Measurements from ENCODE around the gene LMCD1. TPM values are rescaled to one million over a fixed set of nuclear protein-coding genes. Genes with fewer than 3 reads are reported as not detected.

LMCD1 gene
- total RNA-seq (2012; rRNA removed), result 33.6 and 50.0 TPM in 2 replicates
- polyA plus RNA-seq (2012; rRNA removed), result 43.1 and 53.8 TPM in 2 replicates
- 47.4 and 70.5 TPM in 2 replicates for polyA plus RNA-seq (2012; cell fraction: cytosol; rRNA removed)
- 28.7 and 43.9 TPM in 2 replicates for polyA plus RNA-seq (2012; cell fraction: nucleus; rRNA removed; ENCODE audit: low replicate concordance)
- Bru-seq, nascent RNA, result percentile 91 among the genes with signal in this experiment
- percentile 51 among the genes with signal in this experiment for BruChase-seq, experiment 1, labeled RNA remaining after a 6-hour chase
- BruChase-seq, experiment 2, labeled RNA remaining after a 2-hour chase, result percentile 54 among the genes with signal in this experiment
- long read RNA-seq, full-length matches to known transcripts, result 21 of 26 reads
- long read RNA-seq, partial matches to known transcripts, result 1 of 26 reads
- long read RNA-seq, other reads (novel, unspliced or antisense), result 4 of 26 reads

GRCh38 chr3:8501371-8502131 is at the start of gene LMCD1:
TSS of gene LMCD1 (plus strand) at chr3:8501823. CDS start at chr3:8501939, 116 bp downstream.
- in situ Hi-C loops (cut with MboI; ENCODE audit: low sequenced_read_pairs) (no loop called here), dilution Hi-C loops (cut with HindIII; ENCODE audit: low sequenced_read_pairs, unreplicated experiment) (no loop called here), intact Hi-C loops (cut with micrococcal nuclease) (loop anchor here (1.0 to 5.0 kb wide), 5 partner anchors 36 to 122 kb away; no protein-coding TSS in a partner anchor)
- H2BK15ac ChIP-seq (ENCODE audit: low read depth, low read length), result peak within 1 kb of the TSS; percentile 67
- H2AK5ac ChIP-seq (ENCODE audit: low read depth, low read length), result peak within 1 kb of the TSS; percentile 18
- peaks cover 24% of the 10 kb centered on the region for H3K4me1 ChIP-seq (ENCODE audit: control insufficient read depth, insufficient read depth, low read length)
- peak within 1 kb of the TSS; percentile 94 for H4K5ac ChIP-seq (ENCODE audit: low read depth, low read length)
- WGBS, 2 experiments (ENCODE audit: extremely low coverage in 2 of 2, insufficient read length in 1 of 2), result 0% methylated on average over 20 of the region's 49 CpGs; no CpG with 5 or more reads in 1 of the 2 experiments
- no peaks in the 10 kb centered on the region for H3K27me3 ChIP-seq (ENCODE audit: control insufficient read depth, insufficient read depth, low read length)
- H2AFZ ChIP-seq (replicated peaks; ENCODE audit: low read length, poor library complexity), result peak within 1 kb of the TSS; percentile 89
- DNase-seq (peak; percentile 95), ATAC-seq (ENCODE audit: low read depth) (peak; percentile 97)
- CTCF ChIA-PET, result interaction anchor here (0.6 to 1.4 kb wide), 10 partner anchors 18 to 851 kb away, joined by 3 to 7 read pairs (median 3); no protein-coding TSS in a partner anchor
- H2BK20ac ChIP-seq (ENCODE audit: low read depth, low read length), result peak within 1 kb of the TSS; percentile 89
- peak within 1 kb of the TSS; percentile 78 for H2BK5ac ChIP-seq (ENCODE audit: low read depth, low read length, poor library complexity, severe bottlenecking)
- peak within 1 kb of the TSS; percentile 56 for H3K4me3 ChIP-seq (ENCODE audit: insufficient read depth, low read depth, low read length)
- H4K91ac ChIP-seq (ENCODE audit: insufficient read depth, low read depth, low read length), result peak within 1 kb of the TSS; percentile 85
- no TSS peak for BruUV-seq (replicated peaks)
- TF ChIP-seq CTCF (conservative IDR thresholded peaks at IDR 0.05; ENCODE audit: low read depth, low read length), result peak; percentile 27; the same call in 1 of the 2 replicates
- TF ChIP-seq MXI1 (IDR thresholded peaks at IDR 0.05; ENCODE audit: borderline replicate concordance, low read depth, low read length), result peak; percentile 18; the same call in 1 of the 2 replicates
- peak; percentile 90 for TF ChIP-seq POLR2A (IDR thresholded peaks at IDR 0.05; ENCODE audit: low read depth, low read length)
- TF ChIP-seq MAZ (IDR thresholded peaks at IDR 0.05; ENCODE audit: borderline replicate concordance, low read depth, low read length), result peak; percentile 92
- no peak for TF ChIP-seq MAFK (IDR thresholded peaks at IDR 0.05; ENCODE audit: low read depth, low read length)
- peak; percentile 43 for TF ChIP-seq FOS (IDR thresholded peaks at IDR 0.05; ENCODE audit: low read depth, low read length)
- no peak for TF ChIP-seq RCOR1 (IDR thresholded peaks at IDR 0.05; ENCODE audit: insufficient replicate concordance, low read length)
- POLR2A ChIA-PET (ENCODE audit: unreplicated experiment), result interaction anchor here (0.6 to 1.0 kb wide), 3 partner anchors 18 to 73 kb away, joined by 3 read pairs; no protein-coding TSS in a partner anchor
- H3K4ac ChIP-seq (ENCODE audit: low read depth, low read length), result peak within 1 kb of the TSS; percentile 90
- H3K18ac ChIP-seq (ENCODE audit: low read depth, low read length), result peak within 1 kb of the TSS; percentile 97
- H4K8ac ChIP-seq (ENCODE audit: low read depth in 2 of 2, low read length in 2 of 2), result peak within 1 kb of the TSS; percentile 73 to 91
- H2AK9ac ChIP-seq (replicated peaks; ENCODE audit: low read depth, low read length, poor library complexity), result peak within 1 kb of the TSS; percentile 18
- peak within 1 kb of the TSS; percentile 92 for H3K56ac ChIP-seq (ENCODE audit: extremely low read depth, insufficient read depth, low read length)
- no peaks in the 10 kb centered on the region for H3K9me3 ChIP-seq (ENCODE audit: control insufficient read depth, insufficient read depth, low read length)
- H4K20me1 ChIP-seq (ENCODE audit: insufficient read depth, low read length), result no peaks in the 10 kb centered on the region
- H3K36me3 ChIP-seq (ENCODE audit: control insufficient read depth, insufficient read depth, low read length), result no peaks in the 10 kb centered on the region
- peak within 1 kb of the TSS; percentile 95 for H2BK120ac ChIP-seq (ENCODE audit: low read depth, low read length)
- peak within 1 kb of the TSS; percentile 81 for H3K23ac ChIP-seq (ENCODE audit: low read depth, low read length)
- H3K14ac ChIP-seq (replicated peaks; ENCODE audit: low read depth, low read length), result peak within 1 kb of the TSS; percentile 77
- H3K79me1 ChIP-seq (ENCODE audit: low read depth in 1 of 2, low read length in 2 of 2), result peaks cover 7 to 30% of the 10 kb centered on the region in 2 experiments; a peak in 3 of 4 replicates
- peak within 1 kb of the TSS; percentile 90 for H3K4me2 ChIP-seq (ENCODE audit: low read depth, low read length)
- peaks cover 21% of the 10 kb centered on the region for H3K9me1 ChIP-seq (ENCODE audit: insufficient read depth, low read length)
- peak within 1 kb of the TSS; percentile 90 for H3K9ac ChIP-seq (ENCODE audit: low read depth, low read length)
- peak within 1 kb of the TSS; percentile 95 for H3K27ac ChIP-seq (ENCODE audit: insufficient read depth, low read length)

Data from IMR-90 (cell line).